ENCODE measurements around the gene CDH4. TPM values are rescaled to one million over a fixed set of nuclear protein-coding genes. Genes with fewer than 3 reads are reported as not detected.
"Not testable (repeated sequence)": the region's sequence is repeated elsewhere in the genome, so short reads cannot be mapped to it uniquely, and the experiment has no call there.

Gene CDH4
- total RNA-seq, 2 experiments from 2014 or later: 0.06 to 0.08 TPM

DNA sequence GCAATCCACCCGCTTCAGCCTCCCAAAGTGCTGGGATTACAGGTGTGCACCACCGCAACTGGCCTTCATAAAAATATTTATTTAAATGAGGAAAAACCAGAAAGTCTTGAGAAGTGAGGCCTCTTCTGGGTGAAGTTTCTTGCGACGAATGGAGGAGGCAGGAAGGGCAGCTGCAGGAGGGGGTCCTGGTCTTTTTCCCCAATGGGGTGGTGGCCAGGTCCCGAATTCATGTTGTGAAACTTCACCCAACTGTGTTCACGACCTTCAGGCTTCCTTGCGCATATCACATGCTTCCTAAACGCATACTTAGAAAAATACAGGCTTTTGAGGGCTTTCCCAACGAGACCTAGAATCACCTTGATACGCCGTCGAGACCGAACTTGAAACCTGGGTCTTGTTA is 145.1 kb downstream of the CDH4 start:
- no peak for DNase-seq
- peaks cover 2% of the 10 kb centered on the region for H3K9me3 Mint-ChIP-seq
- H3K27ac Mint-ChIP-seq: no peak overlapping the region
- H3K4me1 Mint-ChIP-seq: no peaks in the 10 kb centered on the region
- no peak overlapping the region for H3K4me3 Mint-ChIP-seq
- H3K36me3 Mint-ChIP-seq: no peaks in the 10 kb centered on the region
- no peaks in the 10 kb centered on the region for H3K27me3 Mint-ChIP-seq

DNA sequence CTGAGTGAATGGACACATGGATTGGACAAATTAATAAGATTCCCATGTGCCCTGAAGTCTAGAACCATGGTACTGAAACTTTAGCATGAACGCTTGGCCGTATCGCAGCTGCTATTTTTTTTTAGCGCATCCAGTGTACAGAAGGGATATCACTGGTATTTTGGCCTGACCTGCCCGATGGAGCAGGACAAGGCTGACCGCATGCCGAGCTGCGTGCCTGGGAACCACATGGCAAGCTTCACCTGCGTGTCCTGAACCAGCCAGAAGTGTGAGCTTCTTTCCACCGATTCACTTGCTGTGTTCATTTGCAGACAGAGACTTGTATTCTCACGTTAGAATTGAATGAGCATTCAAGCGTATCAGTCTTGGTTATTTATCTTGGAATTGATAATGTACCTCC is 145.7 kb downstream of the CDH4 start:
- H3K27me3 Mint-ChIP-seq: no peaks in the 10 kb centered on the region
- no peaks in the 10 kb centered on the region for H3K4me1 Mint-ChIP-seq
- H3K9me3 Mint-ChIP-seq: peaks cover 2% of the 10 kb centered on the region
- no peaks in the 10 kb centered on the region for H3K36me3 Mint-ChIP-seq
- no peak for DNase-seq
- no peak overlapping the region for H3K27ac Mint-ChIP-seq
- no peak overlapping the region for H3K4me3 Mint-ChIP-seq

- Mint-ChIP-seq H3K27me3 (no peaks in the 10 kb centered on the region), H3K9me3 (peaks cover 2% of the 10 kb centered on the region), H3K4me1 (no peaks in the 10 kb centered on the region), H3K4me3 (no peak overlapping the region), H3K36me3 (no peaks in the 10 kb centered on the region), H3K27ac (no peak overlapping the region)
- DNase-seq: no peak
These were observed 147.4 kb downstream of the CDH4 start for GRCh38 chr20:61399433-61399832.

- no peak for DNase-seq
- Mint-ChIP-seq H3K4me3 (no peak overlapping the region), H3K36me3 (no peaks in the 10 kb centered on the region), H3K27me3 (no peaks in the 10 kb centered on the region), H3K9me3 (peaks cover 2% of the 10 kb centered on the region), H3K27ac (no peak overlapping the region), H3K4me1 (no peaks in the 10 kb centered on the region)
These were observed 148.4 kb downstream of the CDH4 start for GRCh38 chr20:61400499-61400898.

DNA sequence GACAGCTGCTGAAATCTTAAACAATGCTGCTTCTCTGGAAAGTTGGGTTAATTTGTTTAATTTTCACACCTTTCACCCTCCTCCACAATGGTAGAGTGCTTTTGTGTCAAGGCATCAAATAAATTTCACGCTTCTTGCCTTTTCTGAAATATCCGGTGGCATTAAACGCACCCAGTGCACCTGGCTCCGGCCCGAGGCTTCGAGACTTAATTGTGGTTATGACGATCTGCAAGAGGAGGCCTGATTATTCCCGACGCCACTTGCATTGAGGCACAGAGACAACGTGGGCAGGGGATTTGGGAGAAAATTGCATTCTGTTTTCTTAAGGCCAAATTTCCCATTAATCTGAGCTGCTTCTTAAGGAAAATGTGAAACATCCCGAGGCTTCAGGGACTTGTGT is 152.2 kb downstream of the CDH4 start:
- Mint-ChIP-seq H3K4me3 (no peak overlapping the region), H3K36me3 (no peaks in the 10 kb centered on the region), H3K4me1 (no peaks in the 10 kb centered on the region), H3K27ac (no peak overlapping the region), H3K9me3 (peaks cover 3% of the 10 kb centered on the region), H3K27me3 (no peaks in the 10 kb centered on the region)
- no peak for DNase-seq

GRCh38 chr20:61405007-61405406 is 152.9 kb downstream of the CDH4 start:
- H3K9me3 Mint-ChIP-seq: peaks cover 3% of the 10 kb centered on the region

DNA sequence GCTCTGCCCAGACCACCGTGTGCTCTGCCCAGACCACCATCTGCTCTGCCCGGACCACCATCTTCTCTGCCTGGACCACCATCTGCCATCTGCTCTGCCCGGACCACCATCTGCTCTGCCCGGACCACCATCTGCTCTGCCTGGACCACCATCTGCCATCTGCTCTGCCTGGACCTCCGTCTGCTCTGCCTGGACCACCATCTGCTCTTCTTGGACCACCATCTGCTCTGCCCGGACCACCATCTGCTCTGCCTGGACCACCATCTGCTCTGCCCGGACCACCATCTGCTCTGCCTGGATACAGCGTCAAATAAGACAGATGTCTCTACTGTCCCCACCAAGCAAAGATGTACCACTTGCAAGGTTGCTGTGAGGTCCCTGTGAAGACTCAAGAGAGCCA is 154.7 kb downstream of the CDH4 start:
- H3K27me3 Mint-ChIP-seq, H3K27ac Mint-ChIP-seq, H3K36me3 Mint-ChIP-seq, DNase-seq, H3K4me1 Mint-ChIP-seq, H3K9me3 Mint-ChIP-seq, H3K4me3 Mint-ChIP-seq: not testable (repeated sequence)

More at GRCh38 chr20:61405007-61405406, 152.9 kb downstream of the CDH4 start:
- Mint-ChIP-seq H3K4me3 (no peak overlapping the region), H3K36me3 (no peaks in the 10 kb centered on the region), H3K27ac (no peak overlapping the region), H3K27me3 (no peaks in the 10 kb centered on the region), H3K4me1 (no peaks in the 10 kb centered on the region)
- no peak for DNase-seq

- H3K27me3 Mint-ChIP-seq: no peaks in the 10 kb centered on the region
- H3K9me3 Mint-ChIP-seq: peaks cover 2% of the 10 kb centered on the region
- no peaks in the 10 kb centered on the region for H3K36me3 Mint-ChIP-seq
- H3K4me3 Mint-ChIP-seq: no peak overlapping the region
- DNase-seq: no peak
- no peak overlapping the region for H3K27ac Mint-ChIP-seq
- no peaks in the 10 kb centered on the region for H3K4me1 Mint-ChIP-seq
These were observed 155.5 kb downstream of the CDH4 start for GRCh38 chr20:61407561-61407960.

DNA sequence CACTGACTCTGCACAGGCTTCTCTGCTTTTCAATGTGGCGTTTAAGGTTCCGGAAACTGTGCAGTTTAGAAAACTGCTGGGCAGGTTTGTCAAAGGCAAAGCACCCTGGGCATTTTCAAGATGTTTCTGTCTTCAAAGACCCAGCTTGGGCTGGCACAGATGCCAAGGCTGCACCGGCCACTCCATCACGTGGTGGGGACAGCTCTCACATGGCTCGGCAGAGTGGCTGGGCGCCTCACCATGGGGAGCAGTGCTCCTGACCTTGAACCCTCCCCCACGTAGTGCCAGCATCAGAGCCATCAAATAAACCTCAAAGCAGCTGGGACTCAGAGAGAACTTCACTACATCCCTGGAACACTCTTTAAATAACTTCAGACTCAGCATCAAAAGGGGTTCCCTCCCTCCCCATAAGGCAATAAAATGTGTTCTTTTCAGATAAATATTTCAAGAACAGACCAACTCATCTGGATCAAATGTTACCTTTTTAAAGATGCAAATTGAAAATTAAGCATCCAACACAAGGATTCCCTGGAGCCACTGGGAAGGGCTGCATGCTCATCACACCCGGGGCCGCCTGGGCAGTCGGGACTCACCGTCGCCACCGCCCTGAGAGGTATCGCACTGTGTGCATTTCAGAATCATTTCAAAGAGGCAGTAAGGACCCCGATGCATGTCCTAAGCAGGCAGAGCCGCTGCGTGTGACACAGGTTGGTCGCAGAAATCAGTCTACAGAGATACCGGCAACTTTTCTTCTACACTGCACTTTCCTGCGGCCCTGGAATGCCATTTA is 157.1 kb downstream of the CDH4 start:
- no peak for DNase-seq
- Mint-ChIP-seq H3K4me3 (no peak overlapping the region), H3K27me3 (no peaks in the 10 kb centered on the region), H3K27ac (no peak overlapping the region), H3K9me3 (peaks cover 2% of the 10 kb centered on the region), H3K4me1 (no peaks in the 10 kb centered on the region), H3K36me3 (no peaks in the 10 kb centered on the region)

- DNase-seq: no peak
- peaks cover 2% of the 10 kb centered on the region for H3K9me3 Mint-ChIP-seq
- H3K4me1 Mint-ChIP-seq: no peaks in the 10 kb centered on the region
- no peaks in the 10 kb centered on the region for H3K36me3 Mint-ChIP-seq
- no peaks in the 10 kb centered on the region for H3K27me3 Mint-ChIP-seq
- no peak overlapping the region for H3K27ac Mint-ChIP-seq
- no peak overlapping the region for H3K4me3 Mint-ChIP-seq
These were observed 159.7 kb downstream of the CDH4 start for GRCh38 chr20:61411743-61412142.

DNA sequence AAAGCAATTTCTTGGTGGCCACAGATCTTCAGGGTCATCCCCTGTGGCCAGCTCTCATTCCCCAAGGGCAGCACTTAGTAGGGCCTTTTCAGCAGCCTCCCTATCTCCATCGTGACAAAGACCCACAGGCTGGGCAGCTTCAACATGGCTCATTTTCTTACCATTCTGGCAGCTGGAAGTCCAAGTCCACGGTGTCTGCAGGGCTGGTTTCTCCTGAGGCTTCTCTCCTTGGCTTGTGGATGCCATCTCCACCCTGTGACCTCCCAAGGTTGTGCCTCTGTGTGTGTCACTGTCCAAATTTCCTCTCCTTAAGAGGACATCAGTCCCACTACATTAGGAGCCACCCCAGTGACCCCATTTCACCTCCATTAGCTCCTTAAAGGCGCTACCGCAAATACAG is 161.7 kb downstream of the CDH4 start:
- no peak for DNase-seq
- no peaks in the 10 kb centered on the region for H3K4me1 Mint-ChIP-seq
- no peak overlapping the region for H3K4me3 Mint-ChIP-seq
- no peak overlapping the region for H3K27ac Mint-ChIP-seq
- no peaks in the 10 kb centered on the region for H3K9me3 Mint-ChIP-seq
- H3K36me3 Mint-ChIP-seq: no peaks in the 10 kb centered on the region
- H3K27me3 Mint-ChIP-seq: no peaks in the 10 kb centered on the region

DNA sequence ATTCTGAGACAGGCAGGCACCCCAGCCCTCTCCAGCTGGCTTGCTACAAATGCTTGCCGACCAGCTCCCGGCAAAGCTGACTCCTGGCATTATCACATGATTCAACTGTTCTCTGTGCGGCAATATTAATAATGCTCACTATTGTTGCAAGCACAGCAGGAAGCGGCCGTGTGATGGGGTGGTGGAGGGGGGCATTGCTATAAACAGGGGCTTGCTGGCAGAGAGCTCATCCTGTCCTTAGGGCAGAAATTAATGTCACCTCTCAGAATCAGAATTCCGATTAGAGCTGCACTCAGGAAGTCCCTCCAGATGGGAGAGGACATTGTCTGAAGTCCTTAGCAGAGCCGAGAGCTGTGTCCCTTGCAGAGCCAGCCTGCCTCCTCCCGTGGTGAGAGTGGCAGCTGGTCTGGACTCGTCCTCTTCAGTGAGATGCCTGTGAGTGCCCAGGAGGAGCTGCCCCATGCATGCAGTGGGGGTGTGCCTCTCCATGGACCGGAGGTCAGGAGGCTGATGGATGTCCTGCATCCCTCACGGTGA is 162.5 kb downstream of the CDH4 start:
- Mint-ChIP-seq H3K36me3 (no peaks in the 10 kb centered on the region), H3K27ac (no peak overlapping the region), H3K4me3 (no peak overlapping the region), H3K9me3 (no peaks in the 10 kb centered on the region), H3K4me1 (no peaks in the 10 kb centered on the region), H3K27me3 (peaks cover under 1% of the 10 kb centered on the region)
- DNase-seq: no peak

DNA sequence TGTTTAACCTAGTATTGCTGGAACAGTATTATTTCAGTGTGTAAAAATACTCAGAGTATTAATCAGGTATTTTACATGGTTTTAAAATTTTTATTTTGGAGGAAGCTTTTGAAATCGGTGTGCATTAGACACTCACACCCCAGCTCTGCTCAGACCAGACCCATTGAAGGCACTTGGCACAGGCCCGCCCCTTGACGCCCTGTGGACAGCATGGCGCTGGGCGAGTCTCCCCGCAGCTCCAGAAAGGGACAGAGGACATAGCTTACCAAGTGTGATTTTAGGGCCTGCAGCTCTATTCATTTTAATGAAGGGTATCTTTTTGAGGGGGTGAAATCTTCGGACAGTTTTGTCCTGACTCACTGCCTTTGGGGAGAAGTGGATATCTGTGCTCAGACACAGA is 164.5 kb downstream of the CDH4 start:
- H3K4me1 Mint-ChIP-seq: no peaks in the 10 kb centered on the region
- no peaks in the 10 kb centered on the region for H3K36me3 Mint-ChIP-seq
- DNase-seq: no peak
- H3K9me3 Mint-ChIP-seq: no peaks in the 10 kb centered on the region
- H3K4me3 Mint-ChIP-seq: no peak overlapping the region
- H3K27ac Mint-ChIP-seq: no peak overlapping the region
- H3K27me3 Mint-ChIP-seq: peaks cover 5% of the 10 kb centered on the region

DNA sequence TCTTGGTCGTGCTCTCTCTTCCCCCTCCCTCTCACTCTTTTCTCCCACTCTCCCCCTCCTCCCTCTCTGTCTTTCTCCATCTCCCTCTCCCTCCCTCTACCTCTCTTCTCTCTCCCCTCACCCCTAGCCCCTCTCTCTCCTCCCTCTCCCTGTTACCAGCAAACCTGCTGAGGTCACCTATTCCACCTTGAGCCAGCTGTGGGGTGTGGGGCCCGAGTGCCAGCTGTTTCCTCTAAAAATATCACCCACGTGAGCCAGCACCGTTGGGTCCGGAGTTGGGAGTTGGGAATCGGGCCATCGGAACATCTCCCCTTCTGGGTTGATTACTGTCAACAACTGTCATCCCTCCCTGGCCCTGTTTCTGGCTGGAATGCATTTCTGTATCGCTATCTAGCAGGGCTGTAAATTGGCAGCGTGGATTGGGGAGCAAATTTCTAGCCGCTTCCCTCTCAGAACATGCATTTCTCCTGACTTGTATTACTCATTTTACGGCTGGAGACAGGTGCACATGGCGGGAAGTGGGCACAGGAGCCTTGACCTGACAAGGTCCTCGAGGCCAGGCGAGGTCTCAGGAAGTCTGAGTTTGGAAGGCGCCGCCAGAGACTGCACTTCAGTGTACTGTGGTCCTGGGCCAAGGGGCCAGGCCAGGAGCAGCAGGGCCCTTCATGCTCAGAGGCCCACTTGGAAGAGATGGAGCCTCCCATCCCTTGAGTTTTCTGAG is 165.3 kb downstream of the CDH4 start:
- H3K9me3 Mint-ChIP-seq: no peaks in the 10 kb centered on the region
- no peak overlapping the region for H3K4me3 Mint-ChIP-seq
- H3K4me1 Mint-ChIP-seq: no peaks in the 10 kb centered on the region
- no peak for DNase-seq
- peaks cover 5% of the 10 kb centered on the region for H3K27me3 Mint-ChIP-seq
- H3K27ac Mint-ChIP-seq: no peak overlapping the region
- no peaks in the 10 kb centered on the region for H3K36me3 Mint-ChIP-seq

DNA sequence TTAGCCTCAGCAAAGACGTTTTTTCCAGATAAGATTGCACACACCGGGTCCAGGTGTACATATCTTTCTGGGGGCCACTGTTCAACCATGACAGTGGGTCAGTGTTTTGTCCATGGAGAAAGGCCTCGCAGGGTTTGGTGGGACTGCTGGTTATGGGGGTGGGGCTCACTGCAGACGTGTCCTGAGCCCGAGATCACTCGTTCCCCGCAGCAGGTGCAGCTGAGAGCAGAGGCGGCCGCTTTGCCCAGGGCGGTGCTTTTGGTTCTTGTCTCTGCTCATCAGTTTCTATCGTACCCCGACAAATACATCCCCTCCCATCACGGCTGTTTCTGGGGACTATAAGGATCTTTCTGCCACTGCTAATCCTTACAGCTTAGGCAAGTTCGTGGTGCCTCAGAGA is 166.9 kb downstream of the CDH4 start:
- Mint-ChIP-seq H3K4me1 (no peaks in the 10 kb centered on the region), H3K4me3 (no peak overlapping the region)

DNA sequence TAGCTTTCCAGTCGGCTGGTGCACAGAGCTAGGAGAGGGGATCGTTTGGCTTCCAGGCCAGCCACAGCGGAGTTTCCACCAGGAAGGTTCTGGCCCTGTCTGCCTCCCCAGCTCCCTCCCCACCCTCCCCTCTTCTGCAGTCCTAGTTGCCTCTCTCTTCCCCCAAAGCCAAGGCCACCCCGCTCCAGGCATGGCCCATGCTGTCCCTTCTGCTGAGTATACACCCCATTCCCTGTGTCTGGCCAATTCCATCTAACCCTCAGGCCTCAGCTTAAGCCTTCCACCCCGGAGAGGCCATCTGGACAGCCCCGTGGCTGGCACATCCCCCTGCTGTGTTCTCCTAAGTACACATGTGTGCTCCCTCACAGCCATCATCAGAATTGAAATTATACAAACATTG is 167.4 kb downstream of the CDH4 start:
- no peak for DNase-seq
- Mint-ChIP-seq H3K9me3 (no peaks in the 10 kb centered on the region), H3K4me1 (no peaks in the 10 kb centered on the region), H3K36me3 (no peaks in the 10 kb centered on the region), H3K27me3 (peaks cover 5% of the 10 kb centered on the region), H3K4me3 (no peak overlapping the region), H3K27ac (no peak overlapping the region)

More for the DNA sequence above, 166.9 kb downstream of the CDH4 start:
- H3K9me3 Mint-ChIP-seq: no peaks in the 10 kb centered on the region
- no peak for DNase-seq
- H3K27me3 Mint-ChIP-seq: peaks cover 5% of the 10 kb centered on the region
- no peak overlapping the region for H3K27ac Mint-ChIP-seq
- no peaks in the 10 kb centered on the region for H3K36me3 Mint-ChIP-seq

All from activated naive CD8-positive, alpha-beta T cell treated with anti-CD3 and anti-CD28 coated beads for 36 hours (primary cell).